ENCODE results near the gene SEC14L1.

- no peak for TF ChIP-seq CTCF (IDR thresholded peaks at IDR 0.05)
- TF ChIP-seq EP300 (IDR thresholded peaks at IDR 0.05), result no peak
- no peak for TF ChIP-seq EHF (CRISPR knock-in tag; IDR thresholded peaks at IDR 0.05)
- no peak for TF ChIP-seq POLR2A (IDR thresholded peaks at IDR 0.05; ENCODE audit: low read length)
- no peak for TF ChIP-seq ZSCAN20 (CRISPR knock-in tag; IDR thresholded peaks at IDR 0.05)
- TF ChIP-seq HOXA7 (CRISPR knock-in tag; IDR thresholded peaks at IDR 0.05), result no peak
- TF ChIP-seq PHF8 (IDR thresholded peaks at IDR 0.05; ENCODE audit: borderline replicate concordance, low read depth), result no peak
- TF ChIP-seq NPAS2 (CRISPR knock-in tag; IDR thresholded peaks at IDR 0.05; ENCODE audit: borderline replicate concordance), result no peak
- TF ChIP-seq CHD4 (IDR thresholded peaks at IDR 0.05; ENCODE audit: borderline replicate concordance), result no peak
- no peak for TF ChIP-seq SMC3 (IDR thresholded peaks at IDR 0.05)
These were observed 26.9 kb downstream of the SEC14L1 start for GRCh38 chr17:77167472-77168306.

Data from A549 (cell line).